Measurements from ENCODE around the gene DNAJB5. TPM values are rescaled to one million over a fixed set of nuclear protein-coding genes. Genes with fewer than 3 reads are reported as not detected.
A peak's percentile ranks its signal among the peaks of the same experiment; 100 is the strongest.

DNAJB5 gene
- total RNA-seq, 1 donor from 2014 or later: 6.0 TPM

DNA sequence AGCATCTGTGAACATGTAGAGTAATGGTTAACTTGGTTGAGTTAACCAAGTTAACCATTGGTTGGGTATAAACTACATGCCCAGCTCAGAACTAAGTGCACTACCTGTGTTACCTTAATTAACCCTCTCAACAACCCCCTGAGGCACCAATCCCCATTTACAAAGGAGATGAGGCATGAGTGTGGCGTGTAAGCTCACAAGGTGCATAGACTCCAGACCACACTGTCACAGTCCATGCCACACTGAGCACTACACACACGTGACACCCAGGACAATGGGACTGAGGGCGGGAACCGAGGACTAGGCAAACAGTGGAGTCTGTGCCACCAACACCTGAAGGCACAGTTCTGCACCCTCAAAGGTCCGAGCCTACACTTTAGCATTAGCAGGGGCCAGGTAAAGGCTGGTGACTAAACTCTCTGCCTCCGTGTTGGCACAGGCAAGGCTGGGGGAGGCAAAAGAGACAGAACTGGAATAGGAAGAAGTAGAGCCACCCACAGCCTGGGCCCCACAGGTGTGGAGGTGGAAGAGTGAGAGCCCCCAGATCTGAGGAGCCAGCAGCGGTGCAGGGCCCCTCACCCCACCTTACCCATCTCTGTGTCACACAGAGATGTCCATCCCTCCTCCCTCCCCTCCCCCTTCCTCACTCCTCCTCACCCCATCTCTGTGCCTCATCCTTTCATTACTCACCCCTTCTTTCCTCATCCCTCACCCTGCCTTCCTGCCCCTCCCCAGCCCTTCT lies 2.2 kb upstream of the DNAJB5 start:
- H3K4me1 Mint-ChIP-seq (ENCODE audit: low read depth): peaks cover 89% of the 10 kb centered on the region
- peak overlapping the region; percentile 90 for H3K27ac Mint-ChIP-seq
- H3K9me3 Mint-ChIP-seq: no peaks in the 10 kb centered on the region
- H3K27me3 Mint-ChIP-seq (ENCODE audit: insufficient read depth): no peaks in the 10 kb centered on the region
- H3K36me3 Mint-ChIP-seq (ENCODE audit: low read depth): no peaks in the 10 kb centered on the region
- intact Hi-C loops (cut with micrococcal nuclease): loop anchor here (2.0 to 10.0 kb wide), 4 partner anchors 65 to 863 kb away; partner anchors contain the start of gene DCAF12
- DNase-seq (ENCODE audit: low spot score): no peak
- peak overlapping the region; percentile 37 for H3K4me3 Mint-ChIP-seq

DNA sequence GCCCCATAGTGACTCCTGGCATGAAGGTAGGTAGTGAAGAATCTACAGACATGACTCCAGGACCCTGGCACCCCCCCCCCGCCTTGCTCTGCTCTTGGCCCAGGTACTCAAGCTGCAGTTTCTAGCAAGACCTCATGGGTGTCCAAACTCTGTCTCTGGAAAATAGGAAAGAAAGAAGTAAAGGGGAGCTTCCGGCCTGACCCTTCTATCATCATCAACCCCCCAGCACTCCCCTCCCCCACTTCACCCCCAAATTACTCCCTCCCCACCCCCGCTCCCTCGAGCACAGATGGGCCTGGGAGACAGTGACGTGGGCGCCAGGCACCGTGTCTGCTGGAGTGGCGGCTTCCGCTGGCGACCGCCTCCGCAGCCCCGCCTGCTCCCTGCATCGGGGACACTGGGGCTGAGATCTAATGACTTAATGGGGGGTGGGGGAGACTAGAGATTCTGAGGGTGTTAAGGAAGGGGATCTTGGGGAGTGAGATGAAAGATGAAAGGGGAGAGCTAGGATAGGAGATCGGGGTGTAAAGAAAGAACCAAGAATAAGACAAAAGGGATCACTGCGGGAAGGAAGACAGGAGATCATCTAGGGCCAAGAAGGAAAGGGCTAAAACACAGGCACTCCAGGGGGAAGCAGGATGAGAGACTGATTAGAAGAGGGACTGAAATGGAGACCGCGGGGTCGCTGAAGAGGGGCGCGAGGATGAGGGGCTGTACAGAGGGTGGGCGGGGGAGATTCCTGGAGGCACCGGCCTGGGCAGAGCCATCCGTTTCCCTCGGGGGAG lies 1.1 kb upstream of the DNAJB5 start:
- peak; percentile 39 for DNase-seq (ENCODE audit: low spot score)
- H3K9me3 Mint-ChIP-seq: no peaks in the 10 kb centered on the region
- H3K27me3 Mint-ChIP-seq (ENCODE audit: insufficient read depth): no peaks in the 10 kb centered on the region
- H3K4me1 Mint-ChIP-seq (ENCODE audit: low read depth): peaks cover 87% of the 10 kb centered on the region
- intact Hi-C loops (cut with micrococcal nuclease): loop anchor here (1.0 to 10.0 kb wide), 13 partner anchors 13 to 864 kb away; partner anchors contain the start of genes DCAF12, DCTN3, PIGO and VCP
- peak overlapping the region; percentile 94 for H3K4me3 Mint-ChIP-seq
- peak overlapping the region; percentile 98 for H3K27ac Mint-ChIP-seq
- peaks cover 3% of the 10 kb centered on the region for H3K36me3 Mint-ChIP-seq (ENCODE audit: low read depth)

DNA sequence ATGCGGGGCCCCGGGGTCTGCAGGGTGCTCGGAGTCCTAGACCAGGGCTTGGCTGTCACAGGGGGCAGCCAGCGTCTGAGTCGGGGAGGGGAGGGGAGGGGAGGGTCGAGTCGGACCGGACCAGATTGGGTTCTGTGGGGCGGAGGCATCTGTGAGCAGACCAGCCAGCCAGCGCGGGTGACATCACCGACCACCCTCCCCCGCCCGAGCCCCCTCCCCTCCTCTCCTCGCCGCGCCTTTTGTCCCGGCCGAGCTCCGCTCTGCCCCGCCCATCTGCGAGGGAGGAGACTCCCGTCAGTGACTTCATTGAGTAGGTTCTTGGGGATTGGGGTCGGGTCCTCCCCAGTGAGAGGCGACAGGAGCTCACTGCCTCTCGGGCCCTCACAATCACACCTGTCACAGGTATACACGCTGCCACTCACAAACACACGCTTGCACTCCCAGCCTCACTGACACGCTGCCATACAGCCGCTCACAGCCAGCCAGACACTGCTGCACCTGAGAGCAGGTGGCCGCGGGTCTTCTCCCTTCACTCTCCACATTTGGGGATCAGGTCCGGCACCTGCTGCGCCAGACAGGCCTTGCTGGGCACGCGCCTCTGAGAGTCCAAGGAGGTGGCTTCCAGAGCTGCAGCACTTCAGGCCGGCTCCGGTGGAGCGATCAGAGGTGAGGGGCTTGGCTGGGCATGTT lies 546 bp downstream of the DNAJB5 start:
- Mint-ChIP-seq H3K27me3 (ENCODE audit: insufficient read depth) (no peaks in the 10 kb centered on the region), H3K27ac (peak overlapping the region; percentile 72)
- intact Hi-C loops (cut with micrococcal nuclease): loop anchor here (1.0 to 10.0 kb wide), 13 partner anchors 11 to 865 kb away; partner anchors contain the start of genes DCAF12, DCTN3, PIGO and VCP

DNA sequence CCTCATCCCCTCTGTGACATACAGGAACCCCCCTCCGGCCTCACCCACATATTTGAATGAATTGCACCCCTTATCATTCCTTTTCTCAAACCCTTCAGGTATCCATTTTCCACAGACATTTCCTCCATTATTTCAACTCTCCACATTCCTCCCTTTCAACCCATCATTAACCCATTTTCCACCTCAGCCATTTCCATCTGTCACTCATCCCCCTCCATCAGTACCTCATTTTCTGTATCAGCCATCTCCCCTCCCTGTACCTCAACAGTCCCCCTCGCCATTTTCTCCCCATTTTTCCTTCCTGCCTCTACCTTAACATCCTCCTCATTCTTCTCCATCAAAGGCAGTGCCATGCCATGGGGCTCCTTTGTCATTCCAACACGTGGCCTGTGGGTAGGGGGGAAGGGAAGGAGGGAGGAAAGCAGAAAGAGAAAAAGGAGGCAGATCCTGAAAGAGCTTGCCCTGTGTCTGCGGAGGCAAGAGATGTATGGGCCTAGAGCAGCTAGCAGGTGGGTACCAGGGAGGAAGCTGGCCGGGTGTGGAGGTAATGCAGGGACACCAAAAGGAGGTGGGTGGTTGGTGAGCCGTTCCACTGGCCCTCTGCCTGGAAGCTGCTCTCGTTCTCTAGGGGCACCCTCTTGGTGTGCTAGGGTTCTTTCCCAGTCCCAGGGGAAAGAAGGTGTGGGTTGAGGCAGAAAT lies 1.5 kb downstream of the DNAJB5 start:
- Mint-ChIP-seq H3K36me3 (ENCODE audit: low read depth) (peaks cover 5% of the 10 kb centered on the region), H3K4me3 (peak overlapping the region; percentile 83), H3K27me3 (ENCODE audit: insufficient read depth) (no peaks in the 10 kb centered on the region), H3K4me1 (ENCODE audit: low read depth) (peaks cover 79% of the 10 kb centered on the region), H3K27ac (peak overlapping the region; percentile 78), H3K9me3 (no peaks in the 10 kb centered on the region)
- DNase-seq (ENCODE audit: low spot score): no peak
- intact Hi-C loops (cut with micrococcal nuclease): no loop called here

More for the DNA sequence above, 546 bp downstream of the DNAJB5 start:
- H3K36me3 Mint-ChIP-seq (ENCODE audit: low read depth): peaks cover 3% of the 10 kb centered on the region
- no peaks in the 10 kb centered on the region for H3K9me3 Mint-ChIP-seq
- H3K4me1 Mint-ChIP-seq (ENCODE audit: low read depth): peaks cover 84% of the 10 kb centered on the region
- H3K4me3 Mint-ChIP-seq: peak overlapping the region; percentile 83
- peak; percentile 34 for DNase-seq (ENCODE audit: low spot score)

DNA sequence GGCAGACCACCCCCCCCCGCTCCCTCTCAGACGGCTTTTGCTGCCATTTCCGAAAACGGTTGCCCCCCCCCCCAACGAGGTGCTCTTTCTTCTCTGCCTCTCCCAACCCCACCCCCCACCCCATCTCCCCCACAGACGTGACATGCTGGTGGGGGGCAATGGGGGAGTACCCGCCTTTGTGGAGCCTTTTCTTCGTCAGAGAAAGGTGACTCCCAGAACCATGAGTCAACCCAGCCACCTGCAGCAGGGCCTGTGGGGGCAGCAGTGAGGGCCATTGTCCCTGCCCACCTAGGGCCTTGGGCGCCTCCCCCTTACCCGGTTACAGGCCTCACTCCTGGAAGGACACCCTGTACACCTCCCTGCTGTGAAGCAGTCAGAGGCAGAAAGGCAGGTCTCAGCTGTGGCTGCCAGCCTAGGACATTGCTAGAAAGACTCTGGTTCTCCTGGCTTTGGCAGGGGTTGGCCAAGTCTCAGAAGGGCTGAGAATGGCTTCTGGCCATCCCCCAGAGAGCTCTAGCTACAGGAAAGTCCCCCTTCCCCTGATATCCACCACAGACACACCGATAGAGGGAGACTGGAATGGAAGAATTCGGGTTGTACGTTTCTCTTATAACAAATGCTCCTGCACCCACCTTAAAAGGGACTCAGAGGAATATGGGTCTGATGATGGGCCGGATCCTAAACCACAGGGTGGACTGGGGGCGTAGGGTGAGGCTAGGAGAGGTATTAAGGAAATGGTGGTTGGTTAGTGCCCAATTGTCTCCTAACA lies 2.2 kb downstream of the DNAJB5 start:
- intact Hi-C loops (cut with micrococcal nuclease): no loop called here
- Mint-ChIP-seq H3K27me3 (ENCODE audit: insufficient read depth) (no peaks in the 10 kb centered on the region), H3K27ac (peak overlapping the region; percentile 88), H3K9me3 (no peaks in the 10 kb centered on the region), H3K36me3 (ENCODE audit: low read depth) (peaks cover 6% of the 10 kb centered on the region), H3K4me1 (ENCODE audit: low read depth) (peaks cover 72% of the 10 kb centered on the region), H3K4me3 (peak overlapping the region; percentile 48)
- no peak for DNase-seq (ENCODE audit: low spot score)

DNA sequence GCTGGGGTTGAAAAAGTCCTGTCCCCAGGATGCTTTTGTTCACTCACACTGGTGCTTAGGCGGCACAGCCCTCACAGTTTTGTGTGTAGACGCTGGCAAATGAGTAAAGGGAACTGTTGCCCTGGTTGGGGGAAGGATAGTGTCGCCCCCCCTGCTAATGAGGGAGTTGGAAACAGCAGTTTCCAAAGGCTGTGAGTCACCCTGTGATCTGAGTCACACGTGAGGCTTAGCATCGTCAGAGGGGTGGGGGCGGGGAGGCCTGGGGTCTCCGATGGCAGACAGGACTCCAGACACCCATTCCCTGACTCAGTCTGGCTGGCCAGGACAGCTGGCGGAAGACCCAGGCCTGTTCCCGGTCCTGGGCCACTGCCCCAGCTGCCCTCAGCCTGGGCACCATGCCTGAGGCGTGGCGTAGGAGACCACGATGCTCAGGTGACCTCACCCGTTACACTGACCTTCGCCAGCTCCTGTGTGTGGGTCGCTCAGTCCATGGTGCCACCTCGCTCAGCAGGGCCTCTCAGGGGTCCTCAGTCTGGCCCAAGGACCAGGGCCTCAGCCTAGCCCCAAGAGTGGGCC lies 2.9 kb downstream of the DNAJB5 start:
- Mint-ChIP-seq H3K4me1 (ENCODE audit: low read depth) (peaks cover 71% of the 10 kb centered on the region), H3K4me3 (peak overlapping the region; percentile 48), H3K9me3 (no peaks in the 10 kb centered on the region), H3K27ac (peak overlapping the region; percentile 88), H3K36me3 (ENCODE audit: low read depth) (peaks cover 11% of the 10 kb centered on the region), H3K27me3 (ENCODE audit: insufficient read depth) (no peaks in the 10 kb centered on the region)
- intact Hi-C loops (cut with micrococcal nuclease): no loop called here
- DNase-seq (ENCODE audit: low spot score): no peak

DNA sequence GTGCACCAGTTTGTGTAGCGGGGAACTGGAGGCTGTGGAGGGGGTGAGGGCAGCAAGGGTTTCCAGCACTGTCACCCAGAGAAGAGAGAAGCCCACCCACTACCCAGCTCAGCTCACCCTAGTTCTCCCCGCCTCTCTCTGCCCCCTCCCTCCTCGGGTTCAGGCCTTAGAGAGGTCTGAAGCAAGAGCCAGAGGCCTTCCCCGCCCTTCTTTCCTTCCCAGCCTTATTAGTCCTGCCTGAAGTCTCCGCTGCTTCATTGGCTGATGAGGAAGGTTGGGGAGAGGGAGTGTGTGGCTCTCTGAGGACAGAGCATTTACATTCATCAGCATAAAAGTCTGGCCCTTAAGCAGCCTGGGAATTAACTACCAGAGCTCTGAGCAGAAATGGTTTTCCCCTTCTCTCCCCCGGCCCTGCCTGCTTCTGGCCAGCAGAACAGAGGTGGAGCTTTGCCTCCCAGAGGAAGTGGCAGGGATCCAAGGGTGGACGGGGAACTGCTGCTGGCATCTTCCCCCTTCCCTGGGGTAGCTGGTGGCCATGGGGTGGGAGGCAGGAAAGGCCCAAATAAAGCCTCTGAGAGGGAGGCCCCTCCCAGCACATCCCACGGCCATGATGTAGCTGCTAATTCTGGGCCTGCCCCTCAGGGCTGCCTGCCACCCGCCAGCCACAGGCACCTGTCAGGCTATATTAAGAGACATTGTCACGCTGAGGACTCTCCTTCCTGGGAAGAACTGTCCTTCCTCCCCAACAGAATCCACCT lies 4.1 kb downstream of the DNAJB5 start:
- Mint-ChIP-seq H3K36me3 (ENCODE audit: low read depth) (peaks cover 13% of the 10 kb centered on the region), H3K4me1 (ENCODE audit: low read depth) (peaks cover 70% of the 10 kb centered on the region), H3K27ac (peak overlapping the region; percentile 64), H3K27me3 (ENCODE audit: insufficient read depth) (no peaks in the 10 kb centered on the region), H3K9me3 (no peaks in the 10 kb centered on the region), H3K4me3 (no peak overlapping the region)
- no peak for DNase-seq (ENCODE audit: low spot score)
- intact Hi-C loops (cut with micrococcal nuclease): no loop called here

DNA sequence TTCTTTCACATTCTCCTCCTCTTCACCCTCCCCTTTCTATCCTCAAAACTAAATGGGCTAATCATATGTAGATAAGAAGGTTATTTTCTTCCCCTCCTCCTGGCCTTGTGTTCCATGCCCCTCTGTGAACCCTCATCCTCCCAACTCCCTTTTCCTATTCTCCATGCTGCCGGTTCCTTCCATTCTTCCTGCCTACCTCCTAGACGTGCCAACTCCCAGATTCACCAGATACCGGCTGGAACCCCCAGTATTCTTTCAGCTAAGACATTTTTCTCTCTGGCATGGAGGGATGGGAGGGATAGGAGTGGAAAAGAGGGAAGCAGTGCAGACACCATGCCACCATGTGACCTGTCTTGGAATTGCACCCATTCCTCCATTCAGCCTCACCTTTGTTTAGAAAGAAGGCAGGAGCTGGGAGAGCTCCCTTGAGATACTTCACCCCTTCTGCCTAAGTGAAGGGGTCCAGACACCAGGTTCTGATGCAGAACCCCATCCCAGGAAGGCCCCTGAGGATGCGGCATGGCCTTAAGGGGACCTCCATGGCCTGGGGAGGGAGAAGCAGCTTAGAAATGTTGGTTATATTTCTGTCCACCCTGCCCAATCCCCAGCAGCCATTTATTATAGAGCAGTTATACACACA lies 4.8 kb downstream of the DNAJB5 start:
- DNase-seq (ENCODE audit: low spot score): no peak
- Mint-ChIP-seq H3K36me3 (ENCODE audit: low read depth) (peaks cover 13% of the 10 kb centered on the region), H3K4me1 (ENCODE audit: low read depth) (peaks cover 63% of the 10 kb centered on the region), H3K27me3 (ENCODE audit: insufficient read depth) (no peaks in the 10 kb centered on the region), H3K4me3 (no peak overlapping the region), H3K9me3 (no peaks in the 10 kb centered on the region), H3K27ac (peak overlapping the region; percentile 40)
- intact Hi-C loops (cut with micrococcal nuclease): no loop called here

DNA sequence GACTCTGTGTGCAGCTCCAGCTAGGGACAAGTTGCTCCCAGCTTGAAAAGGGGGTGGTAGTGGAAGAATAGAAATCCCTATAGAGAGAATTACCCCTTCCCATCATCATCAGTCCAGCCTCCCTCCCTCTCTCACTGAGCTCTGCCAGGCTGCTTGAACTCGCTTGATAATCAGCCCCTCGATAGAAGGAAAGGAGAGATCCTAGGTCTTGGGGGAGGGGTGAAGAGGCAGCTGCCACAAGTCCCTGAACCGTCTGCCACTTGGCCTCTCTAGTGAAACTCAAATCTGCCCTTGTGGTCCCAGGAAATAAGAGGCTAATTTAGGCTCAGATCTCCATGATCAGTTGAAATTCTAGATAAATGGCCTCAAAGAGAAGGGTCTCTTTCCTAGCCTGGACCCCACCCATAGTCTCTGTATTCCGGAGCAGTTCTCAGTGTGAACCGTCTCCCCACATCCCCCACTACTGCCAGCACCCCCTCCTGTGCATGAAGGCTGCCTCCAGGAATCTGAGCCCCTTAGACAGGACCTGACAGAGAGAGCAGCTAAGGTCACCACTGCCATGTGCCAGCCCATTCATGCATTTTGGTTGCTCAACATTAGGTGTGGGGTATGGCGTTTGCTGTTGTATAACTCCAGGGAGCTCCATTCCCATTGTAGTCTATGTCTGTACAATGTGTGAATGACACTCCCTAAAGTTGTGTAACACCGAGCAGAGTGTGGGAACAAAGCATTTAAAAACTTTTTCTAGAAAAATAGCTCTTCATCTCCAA lies 5.5 kb downstream of the DNAJB5 start:
- H3K4me1 Mint-ChIP-seq (ENCODE audit: low read depth): peaks cover 62% of the 10 kb centered on the region
- intact Hi-C loops (cut with micrococcal nuclease): no loop called here

DNA sequence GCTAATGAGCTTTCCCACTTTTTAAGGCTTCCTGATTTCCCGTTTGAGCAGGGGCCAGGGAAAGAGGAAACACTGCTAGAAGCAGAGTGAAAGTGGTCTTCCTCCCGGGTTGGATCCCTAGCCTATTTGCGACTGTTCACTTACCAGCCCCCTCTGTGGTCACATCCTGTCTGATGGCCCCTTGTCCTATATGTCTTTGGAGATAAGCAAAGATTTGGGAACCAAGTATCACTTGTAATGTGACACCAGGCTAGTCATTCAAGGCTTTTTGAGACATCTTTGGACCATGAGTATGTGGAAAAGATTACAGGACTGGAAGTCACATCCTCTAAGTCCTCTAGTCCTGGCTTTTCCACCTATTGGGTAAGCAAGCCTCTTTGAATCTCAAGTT lies 6.1 kb downstream of the DNAJB5 start:
- H3K36me3 Mint-ChIP-seq (ENCODE audit: low read depth): peaks cover 13% of the 10 kb centered on the region
- no peaks in the 10 kb centered on the region for H3K9me3 Mint-ChIP-seq
- no peak for DNase-seq (ENCODE audit: low spot score)
- intact Hi-C loops (cut with micrococcal nuclease): no loop called here
- no peaks in the 10 kb centered on the region for H3K27me3 Mint-ChIP-seq (ENCODE audit: insufficient read depth)
- no peak overlapping the region for H3K27ac Mint-ChIP-seq
- H3K4me1 Mint-ChIP-seq (ENCODE audit: low read depth): peaks cover 56% of the 10 kb centered on the region
- no peak overlapping the region for H3K4me3 Mint-ChIP-seq

More for the DNA sequence above, 5.5 kb downstream of the DNAJB5 start:
- Mint-ChIP-seq H3K27me3 (ENCODE audit: insufficient read depth) (no peaks in the 10 kb centered on the region), H3K27ac (no peak overlapping the region), H3K36me3 (ENCODE audit: low read depth) (peaks cover 13% of the 10 kb centered on the region), H3K4me3 (no peak overlapping the region), H3K9me3 (no peaks in the 10 kb centered on the region)
- no peak for DNase-seq (ENCODE audit: low spot score)
